Middle frontal gyrus (tissue), 1 donor: ENCODE measurements around the gene DUS3L.
"Not testable (repeated sequence)": the region's sequence is repeated elsewhere in the genome, so short reads cannot be mapped to it uniquely, and the experiment has no call there.

Source experiments
- DNase-seq: peaks from one replicate; pipeline ENCODE4 v3.0.0-alpha.2; 2015; ENCODE audit warnings: low spot score; ENCODE audit errors: extremely low spot score

The DUS3L gene

DNA sequence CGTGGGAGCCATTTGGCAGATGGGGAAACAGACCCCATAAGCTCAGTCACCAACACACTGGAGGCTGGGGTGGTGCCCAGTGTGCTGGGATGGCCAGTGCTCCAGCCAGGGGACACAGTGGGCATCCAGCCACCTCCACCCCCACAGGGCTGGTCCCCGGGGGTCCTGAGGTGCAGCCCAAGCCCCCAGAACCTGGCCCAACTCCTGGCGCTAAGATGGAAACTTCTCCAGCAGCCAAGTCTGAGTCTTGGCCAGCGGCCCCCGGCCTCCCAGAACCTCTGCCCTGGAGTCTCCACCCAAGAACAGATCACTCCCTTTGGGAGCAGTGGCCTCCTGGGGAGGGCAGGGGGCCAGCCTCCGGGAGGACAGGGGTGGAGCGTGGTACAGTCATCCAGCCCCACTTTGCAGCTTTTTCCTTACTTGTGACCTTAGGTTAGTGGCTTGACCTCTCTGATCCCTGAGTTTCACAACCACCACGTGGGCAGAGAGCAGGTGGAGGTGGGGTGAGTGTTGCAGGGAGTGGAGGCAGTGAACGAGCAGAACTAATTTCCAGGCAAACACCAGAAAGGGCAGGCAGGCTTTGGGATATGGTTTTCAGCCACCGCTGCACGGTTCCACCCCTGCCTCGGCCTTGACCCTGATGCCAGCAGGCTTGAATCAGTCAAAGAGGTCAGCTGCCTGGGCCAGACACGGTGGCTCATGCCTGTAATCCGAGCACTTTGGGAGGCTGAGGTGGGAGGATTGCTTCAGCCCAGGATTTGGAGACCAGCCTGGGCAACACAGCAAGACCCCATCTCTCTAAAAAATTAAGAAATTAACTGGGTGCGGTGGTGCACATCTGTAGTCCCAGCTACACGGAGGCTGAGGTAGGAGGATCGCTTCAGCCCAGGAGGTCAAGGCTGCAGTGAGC lies 9.7 kb upstream of the DUS3L start:
- no peak for DNase-seq

DNA sequence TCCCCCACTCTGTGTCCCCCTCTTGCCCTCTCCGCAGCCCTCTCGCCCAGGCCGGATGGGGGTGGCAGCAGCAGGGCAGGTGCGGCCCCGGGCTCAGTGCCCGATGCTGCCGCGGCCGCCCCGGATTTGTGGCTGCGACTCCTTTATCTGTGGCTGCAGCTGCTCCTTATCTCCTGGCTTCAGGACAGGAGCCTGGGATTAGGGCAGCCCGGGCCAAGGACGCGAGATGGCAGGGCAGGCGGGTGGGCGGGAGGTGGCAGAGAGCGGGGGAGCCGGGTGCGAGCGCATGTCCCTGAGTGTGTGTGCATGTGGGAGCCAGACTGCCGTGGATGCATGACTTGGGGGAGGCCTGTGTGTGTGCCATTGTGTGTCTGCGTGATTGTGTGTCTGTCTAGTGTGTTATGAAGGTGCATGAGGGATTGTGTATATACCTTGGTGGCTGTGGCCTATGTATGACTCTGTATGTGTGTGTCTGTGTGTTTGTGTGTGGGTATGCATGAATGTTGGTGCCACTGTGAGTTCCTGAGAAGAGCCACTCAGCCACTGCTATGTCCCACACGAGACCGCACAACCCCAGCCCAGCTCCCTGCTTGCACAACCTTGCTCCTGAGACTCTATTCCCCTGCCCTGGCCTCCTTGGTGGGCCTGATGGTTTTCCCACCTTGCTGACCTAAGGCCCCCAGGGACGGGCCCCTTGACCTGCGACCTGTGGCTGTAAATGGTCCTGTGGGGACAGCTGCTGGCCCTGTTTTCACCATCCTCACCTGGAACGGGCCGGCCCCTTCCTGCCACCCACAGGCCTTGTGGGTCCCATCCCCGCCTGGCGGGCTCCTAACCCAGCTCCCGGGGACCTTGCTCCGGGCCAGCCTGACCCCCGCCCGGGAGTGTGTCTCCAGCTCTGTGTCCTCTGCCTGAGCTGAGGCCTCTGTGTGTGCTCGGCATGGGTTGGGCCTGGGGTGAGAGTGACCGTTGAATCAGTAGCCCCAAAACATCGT lies 8.6 kb upstream of the DUS3L start:
- DNase-seq, result no peak

DNA sequence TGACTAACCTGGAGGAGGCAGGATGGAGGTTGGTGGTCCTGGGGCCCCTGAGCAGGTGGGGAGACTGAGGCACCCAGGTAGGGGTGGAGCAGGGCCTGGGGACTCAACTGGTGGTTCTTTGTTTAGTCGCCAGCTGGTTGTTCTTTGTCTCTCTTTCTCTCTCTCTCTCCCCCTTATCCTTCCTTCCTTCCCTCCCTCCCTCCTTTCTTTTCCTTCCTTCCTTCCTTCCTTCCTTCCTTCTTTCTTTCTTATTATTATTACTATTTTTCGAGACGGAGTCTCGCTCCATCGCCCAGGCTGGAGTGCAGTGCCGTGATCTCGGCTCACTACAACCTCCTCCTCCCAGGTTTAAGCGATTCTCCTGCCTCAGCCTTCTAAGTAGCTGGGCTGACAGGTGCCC lies 7.3 kb upstream of the DUS3L start:
- no peak for DNase-seq

DNA sequence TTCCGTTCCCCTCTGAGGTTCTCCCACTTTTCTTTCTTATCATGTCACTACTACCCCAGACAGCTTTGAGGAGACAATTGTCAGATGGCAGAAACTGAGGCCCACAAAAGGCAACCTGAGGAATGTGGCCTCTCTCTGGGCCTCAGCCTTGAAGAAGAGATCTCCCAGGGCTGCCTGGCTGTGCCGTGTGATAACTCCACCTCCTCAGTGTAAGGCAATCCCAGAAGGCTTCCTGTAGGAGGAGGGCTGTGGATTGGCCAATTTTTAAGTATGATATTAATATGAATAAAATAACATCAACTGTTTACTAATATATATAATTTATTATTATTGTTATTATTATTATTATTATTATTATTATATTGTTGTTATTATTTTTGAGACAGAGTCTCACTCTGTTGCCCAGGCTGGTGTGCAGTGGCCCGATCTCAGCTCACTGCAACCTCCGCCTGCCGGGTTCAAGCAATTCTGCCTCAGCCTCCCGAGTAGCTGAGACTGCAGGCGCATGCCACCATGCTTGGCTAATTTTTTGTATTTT lies 4.5 kb upstream of the DUS3L start:
- no peak for DNase-seq

DNA sequence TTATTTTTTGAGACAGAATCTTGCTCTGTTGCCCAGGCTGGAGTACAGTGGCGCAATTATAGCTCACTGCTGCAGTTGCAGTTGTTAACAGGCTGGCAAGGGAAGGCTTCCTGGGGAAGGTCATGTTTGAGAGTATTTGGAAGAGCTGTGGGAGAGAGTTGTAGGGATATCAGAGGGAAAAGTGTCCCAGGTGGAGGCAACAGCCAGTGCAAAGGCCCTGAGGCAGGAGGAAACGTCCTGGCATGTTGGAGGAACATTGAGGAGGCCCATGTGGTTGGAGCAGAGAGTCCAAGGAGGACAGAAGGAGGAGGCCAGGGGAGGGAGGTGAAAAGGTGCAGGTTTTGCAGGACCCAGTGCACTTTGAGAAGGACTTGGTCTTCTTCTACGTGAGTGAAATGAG lies 2.2 kb upstream of the DUS3L start:
- DNase-seq, result no peak

DNA sequence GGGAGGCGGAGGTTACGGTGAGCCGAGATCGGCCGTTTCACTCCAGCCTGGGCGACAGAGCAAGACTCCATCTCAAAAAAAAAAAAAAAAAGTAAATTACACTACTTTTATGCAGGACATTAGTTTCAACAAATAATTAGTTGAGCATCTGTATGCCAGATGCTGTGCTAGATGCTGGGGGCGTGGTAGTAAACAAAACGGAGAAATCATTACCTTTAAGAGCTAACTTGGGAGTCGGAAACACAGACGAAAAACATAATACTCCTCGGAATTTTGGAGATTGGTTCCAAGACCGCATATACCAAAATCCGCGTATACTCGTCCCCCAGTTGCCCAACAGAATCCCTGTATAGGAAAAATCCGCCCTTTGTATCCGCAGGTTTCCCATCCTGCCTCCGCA lies 1.3 kb upstream of the DUS3L start:
- DNase-seq, result no peak

DNA sequence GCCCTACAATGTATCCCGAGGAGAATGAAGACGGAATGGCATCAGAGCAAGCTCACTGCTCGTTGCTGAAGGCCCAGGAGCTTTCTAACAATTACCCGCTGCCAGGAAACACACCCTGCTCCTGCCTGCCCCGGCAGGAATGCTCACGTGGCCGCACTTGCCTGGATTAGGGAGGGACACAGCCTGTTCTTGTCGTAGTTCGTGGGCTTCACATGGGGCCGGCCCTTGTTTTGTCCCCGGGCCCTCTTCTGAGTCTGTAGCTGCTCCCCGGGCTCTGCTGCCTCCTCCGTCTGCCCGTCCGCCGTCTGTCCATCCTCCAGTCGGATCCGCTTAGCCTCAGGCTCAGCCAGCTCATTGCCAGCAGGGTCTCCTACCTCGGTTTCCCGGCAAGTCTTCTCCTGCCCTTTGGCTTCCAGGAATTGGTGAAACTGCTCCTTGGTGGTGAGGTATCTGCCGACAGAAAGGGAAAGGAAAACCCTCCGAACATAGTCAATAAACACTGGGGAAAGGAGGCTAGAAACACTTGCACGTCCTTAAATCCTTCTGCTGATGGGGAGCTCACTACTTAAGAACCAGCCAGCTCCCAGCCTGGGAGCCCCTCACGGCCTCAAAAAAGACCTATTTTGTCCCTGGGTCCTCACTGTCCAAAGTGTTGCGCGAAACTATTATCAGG lies 941 bp downstream of the DUS3L start:
- no peak for DNase-seq

DNA sequence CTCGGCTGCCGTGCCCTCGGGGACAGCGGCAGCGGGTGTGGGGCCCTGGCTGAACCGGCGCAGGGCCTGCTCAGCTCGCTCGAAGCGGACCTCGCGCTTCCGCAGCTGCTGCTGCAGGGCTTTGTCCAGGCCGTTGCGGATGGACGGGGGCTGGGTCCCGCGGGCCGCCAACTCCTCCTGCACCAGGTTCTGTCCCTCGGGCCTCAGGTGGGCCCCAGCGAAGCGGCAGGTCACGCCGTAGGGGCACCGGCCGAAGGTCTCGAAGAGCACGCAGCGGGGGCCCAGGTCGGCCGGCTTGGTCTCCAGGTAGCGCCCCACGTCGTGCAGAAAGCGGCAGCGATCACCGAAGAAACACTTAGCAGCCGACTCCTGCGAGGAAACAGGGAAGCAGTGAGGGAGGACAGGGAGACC lies 1.6 kb downstream of the DUS3L start:
- DNase-seq, result no peak

DNA sequence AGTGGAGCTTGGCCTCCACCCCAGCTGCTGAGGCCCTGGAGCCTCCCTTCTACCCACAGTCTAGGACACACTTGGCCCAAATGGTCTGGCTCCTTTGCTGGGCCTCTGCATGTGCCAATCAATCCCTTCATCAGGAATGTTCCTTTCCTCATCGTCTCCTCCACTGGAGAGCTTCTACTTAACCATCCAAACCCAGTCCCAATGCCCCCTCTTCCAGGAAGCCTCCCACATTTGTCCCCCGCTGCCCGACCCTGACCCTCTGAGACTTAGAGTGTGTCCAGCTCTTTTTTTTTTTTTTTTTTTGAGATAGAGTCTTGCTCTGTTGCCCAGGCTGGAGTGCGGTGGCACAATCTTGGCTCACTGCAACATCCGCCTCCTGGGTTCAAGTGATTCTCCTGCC lies 2.5 kb downstream of the DUS3L start:
- DNase-seq, result no peak

DNA sequence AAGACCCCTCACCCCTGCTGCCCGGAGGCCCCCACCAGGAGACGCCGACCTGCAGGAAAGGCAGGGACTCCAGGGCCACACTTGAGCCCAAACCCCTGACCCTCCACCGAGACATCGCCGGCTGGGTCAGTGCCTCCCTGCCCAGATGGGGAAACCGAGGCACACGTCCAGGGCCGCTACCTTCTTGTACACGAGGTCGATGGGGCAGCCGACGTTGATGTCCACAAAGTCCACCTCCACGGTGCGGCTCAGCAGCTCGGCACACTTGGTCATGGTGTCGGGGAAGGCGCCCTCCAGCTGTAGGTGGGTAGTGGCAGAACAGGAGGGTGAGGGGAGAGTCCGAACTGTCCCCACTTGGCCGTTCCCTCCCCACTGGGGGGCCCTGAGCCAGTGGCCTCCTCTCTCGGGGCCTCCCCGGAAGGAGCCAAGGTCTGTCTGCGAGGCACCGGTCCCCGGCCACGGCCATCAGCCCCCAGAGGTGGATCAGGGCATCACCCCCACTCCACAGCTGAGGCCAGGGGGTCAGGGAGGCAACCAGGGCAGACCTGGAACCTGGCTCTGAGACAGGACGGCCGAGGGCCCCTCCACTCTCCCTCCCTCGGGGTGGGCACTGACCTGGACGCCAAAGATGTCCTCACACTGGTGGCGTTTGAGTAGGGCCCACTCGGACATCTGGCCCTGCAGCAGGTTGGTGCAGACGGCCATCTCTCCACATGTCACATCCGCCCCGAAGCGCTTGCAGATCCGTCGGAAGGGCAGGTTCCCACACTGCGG lies 3.4 kb downstream of the DUS3L start:
- DNase-seq, result no peak

DNA sequence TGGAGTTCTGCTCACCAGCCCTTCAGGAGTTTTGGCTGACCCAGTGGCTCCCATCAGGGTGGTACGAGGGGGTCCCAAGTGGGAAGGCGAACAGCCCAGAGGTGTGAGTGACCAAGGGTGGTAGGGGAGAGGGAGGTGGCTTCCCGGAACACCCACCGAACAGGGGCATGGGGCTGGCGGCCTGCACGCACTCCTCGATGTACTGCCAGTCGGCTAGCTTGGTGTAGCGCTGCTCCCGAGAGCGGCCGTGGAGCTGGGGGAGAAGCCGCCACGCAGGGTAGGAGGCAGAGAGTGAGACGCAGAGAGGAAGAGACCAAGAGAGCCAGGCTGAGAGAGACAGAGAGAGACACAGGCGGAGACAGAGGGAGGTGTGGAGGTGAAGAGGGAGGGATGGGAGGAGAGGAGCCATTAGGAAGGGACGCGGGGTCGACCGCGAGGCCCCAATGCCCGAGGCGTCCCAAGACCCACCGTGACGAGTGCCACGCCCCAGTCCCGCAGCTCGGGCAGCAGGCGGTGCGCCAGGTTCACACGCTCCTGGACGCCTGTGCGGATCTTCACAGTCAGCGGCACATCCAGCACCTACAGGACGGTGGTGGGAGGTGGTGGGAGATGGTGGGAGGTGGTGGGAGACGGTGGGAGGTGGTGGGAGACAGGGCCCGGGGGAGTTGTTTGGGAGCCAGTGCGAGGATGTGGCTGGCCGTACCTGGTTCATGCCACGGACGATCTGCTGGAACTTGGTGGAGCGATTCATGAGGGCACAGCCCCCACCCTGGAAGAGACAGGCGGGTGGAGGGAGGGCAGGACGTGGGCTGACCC lies 4.2 kb downstream of the DUS3L start:
- DNase-seq, result no peak

DNA sequence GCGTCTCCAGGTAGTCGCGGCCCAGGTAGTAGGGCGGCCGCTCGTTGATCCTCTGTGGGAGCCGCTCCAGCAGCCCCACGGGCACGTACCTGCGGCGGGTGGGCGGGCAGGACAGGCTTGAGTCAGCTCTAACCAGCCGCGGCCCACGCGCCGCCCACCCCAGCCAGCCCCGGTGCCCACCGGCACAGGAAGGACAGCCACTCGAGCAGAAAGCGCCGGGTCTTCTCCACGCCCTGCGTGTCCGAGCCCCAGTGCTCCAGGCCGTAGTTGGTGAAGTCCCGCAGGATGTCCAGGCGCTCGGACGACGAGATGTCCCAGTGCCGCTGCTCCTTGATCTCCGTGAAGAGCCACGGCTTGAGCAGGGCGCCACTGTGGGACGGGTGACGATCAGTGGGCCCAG lies 5.5 kb downstream of the DUS3L start:
- DNase-seq, result no peak

DNA sequence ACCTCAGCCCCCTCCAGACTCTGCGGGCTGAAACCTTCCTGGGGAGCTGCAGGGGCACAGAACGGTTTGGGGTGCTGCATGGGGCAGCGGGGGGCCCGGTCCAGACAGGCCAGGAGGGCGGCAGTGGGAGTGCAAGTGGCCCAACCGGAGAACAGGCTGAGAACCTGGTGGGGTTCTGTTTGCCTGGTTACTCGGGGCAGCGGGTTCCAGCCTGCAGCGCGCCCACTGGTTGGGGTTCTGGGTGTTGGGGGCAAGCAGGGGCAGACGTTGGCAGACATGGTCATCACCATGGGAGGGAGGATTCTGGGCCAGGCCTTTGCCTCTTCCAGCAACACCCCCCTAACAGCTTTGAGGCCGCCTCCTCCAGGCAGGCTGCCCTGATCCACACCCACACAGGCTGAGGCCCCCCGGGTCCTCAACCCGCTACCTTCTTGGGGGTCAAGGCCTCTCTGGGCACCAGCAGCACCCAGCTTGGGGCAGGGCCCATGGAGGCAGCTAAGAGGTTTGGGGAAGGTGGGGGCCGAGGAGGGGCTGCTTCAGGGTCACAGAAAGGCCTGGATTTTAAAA lies 6.3 kb downstream of the DUS3L start, which contains the start of gene PRR22:
TSS of gene PRR22 (minus strand) at position 166 of the 567 bp plus-strand sequence. CDS start at position 80, 86 bp downstream.
- no peak for DNase-seq

DNA sequence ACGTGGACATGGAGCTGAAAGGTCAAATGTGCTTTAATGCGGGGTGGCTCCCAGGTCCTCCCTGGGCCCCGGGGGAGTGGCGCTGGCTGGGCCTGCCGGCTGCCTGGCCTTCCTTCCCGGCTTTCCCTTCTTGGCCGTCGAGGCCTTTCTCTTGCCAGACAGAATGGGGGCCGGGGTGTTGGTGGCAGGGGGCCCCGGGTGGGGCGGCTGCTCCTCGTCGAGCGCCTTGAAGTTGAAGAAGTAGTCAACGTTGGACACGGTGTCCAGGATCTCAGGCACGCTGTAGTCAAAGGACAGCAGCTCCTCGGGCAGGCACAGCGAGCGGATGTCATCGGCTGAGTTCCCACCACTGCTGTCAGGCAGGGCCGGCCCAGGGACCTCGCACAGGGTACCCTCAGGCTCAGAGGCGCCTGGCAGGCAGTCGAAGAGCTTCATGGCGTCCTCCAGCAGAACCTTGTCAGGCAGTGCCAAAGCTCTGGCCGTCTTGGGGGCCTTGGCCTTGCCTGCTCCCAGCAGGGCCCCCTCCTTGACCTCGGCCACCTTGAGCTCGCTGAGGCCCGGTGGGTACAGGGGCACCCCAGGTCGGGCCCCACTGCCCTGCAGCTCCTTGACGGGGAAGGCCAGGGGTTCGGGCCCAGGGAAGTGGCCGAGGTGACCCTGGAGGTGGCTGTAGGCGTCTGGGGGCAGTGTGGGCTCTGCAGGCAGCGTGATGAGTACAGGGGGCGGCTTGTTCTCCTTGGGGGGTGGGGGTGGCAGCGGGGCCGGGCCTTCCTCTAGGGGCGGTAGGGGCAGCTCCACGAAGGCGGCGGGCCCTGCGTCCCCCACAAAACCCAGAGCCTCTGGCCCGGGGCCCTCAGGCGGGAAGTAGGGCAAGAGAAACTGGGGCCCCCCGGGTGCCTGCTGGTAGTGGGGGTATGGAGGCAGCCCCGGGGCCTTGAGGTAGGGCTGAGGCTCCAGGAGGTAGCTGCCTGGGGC lies 7.7 kb downstream of the DUS3L start:
- no peak for DNase-seq

DNA sequence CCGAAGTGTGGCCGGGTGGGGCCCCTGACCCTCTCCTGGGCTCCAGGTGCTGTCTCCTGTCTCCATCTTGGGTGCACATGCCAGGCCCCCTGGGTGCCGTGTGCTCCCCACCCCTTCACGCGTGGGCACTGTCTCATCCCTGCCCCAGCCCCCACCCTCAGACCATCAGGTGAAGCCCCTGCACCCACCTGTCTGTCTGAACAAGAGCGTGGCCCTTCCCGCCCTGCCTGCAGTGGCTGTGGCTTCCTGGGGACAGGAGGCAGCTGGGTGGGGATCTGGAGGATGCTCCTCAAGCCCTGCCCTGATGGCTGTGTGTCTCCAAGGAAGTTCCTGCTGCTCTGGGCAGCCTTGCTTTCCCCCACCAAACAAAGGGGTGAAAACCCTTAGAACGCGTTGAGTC lies 8.6 kb downstream of the DUS3L start:
- no peak for DNase-seq

DNA sequence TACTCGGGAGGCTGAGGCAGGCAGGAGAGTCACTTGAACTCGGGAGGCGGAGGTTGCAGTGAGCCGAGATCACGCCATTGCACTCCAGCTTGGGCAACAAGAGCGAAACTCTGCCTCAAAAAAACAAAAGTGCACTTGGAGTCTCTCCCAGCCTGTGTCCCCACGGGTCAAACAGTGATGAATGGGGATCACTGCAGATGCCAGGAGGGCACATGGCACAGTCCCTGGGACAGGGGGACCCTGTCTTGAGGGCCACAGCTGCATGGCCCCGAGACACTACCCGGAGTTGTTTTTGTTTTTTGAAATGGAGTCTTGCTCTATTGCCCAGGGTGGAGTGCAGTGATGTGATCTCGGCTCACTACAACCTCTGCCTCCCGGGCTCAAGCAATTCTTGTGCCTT lies 10.0 kb downstream of the DUS3L start:
- DNase-seq, result not testable (repeated sequence)

DNA sequence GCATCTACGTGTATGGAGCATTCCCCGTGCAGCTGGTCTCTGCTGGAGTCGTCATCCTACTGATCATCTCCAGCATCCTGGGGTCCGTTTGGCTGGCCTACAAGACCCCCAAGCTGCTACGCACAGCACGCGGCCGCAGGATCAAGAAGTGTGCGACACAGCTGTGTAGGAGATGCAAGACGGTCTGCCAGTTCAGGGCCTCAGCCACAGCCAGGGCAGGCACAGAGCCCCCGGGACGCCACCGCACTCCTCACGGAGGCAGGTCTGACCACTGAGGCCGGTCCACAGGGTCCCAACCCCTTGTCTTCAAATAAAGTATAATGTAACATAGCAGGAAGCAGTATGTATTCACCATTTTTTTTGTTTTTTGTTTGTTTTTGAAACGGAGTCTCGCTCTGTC lies 12.6 kb downstream of the DUS3L start:
- no peak for DNase-seq

DNA sequence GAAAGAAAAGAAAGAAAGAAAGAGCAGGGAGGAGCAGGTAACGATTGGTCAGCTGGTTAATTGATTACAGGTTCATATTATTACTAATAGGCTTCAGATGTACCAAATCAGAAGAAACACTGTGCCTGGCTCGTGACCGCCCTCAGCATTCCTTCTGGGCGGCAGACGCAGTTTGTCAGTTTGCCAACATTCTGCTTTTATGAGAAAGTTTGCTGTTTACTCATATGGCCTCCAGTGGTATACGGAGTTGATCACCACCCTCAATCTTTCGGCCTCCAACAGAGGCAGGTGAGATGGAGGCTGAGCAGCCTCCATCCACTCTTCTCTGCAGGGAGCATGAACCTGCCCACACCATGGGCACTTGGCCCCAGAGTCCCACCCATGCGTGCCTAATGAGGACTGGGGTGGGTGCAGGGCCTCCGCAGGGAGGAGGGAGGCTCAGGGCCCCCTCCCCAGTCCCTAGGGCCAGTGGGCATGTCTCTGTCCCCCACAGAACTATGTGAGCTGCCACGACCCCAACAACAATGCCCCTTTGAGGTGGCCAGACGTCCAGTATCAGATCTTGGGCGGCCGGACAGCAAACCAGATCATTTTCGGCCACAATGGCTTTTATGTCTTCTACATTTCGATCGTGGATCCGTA lies 15.2 kb downstream of the DUS3L start:
- DNase-seq, result no peak
